NCI-H748 (cell line): ENCODE measurements around the gene PEX11A.
A peak's percentile ranks its signal among the peaks of the same experiment; 100 is the strongest.

ENCODE experiments used
- DNase-seq: peaks from one replicate; lab custom pipeline; 2025; ENCODE audit not compliant: unreplicated experiment; lab: John Stamatoyannopoulos, UW

The PEX11A gene

GRCh38 chr15:89677381-89677780, 13.2 kb downstream of the PEX11A start:
- no peak for DNase-seq

- DNase-seq: no peak
These were observed 14.9 kb downstream of the PEX11A start for GRCh38 chr15:89675606-89676005.

GRCh38 chr15:89674526-89674925, 16.0 kb downstream of the PEX11A start:
- DNase-seq: no peak

GRCh38 chr15:89673165-89673512, 17.4 kb downstream of the PEX11A start:
- peak; percentile 39 for DNase-seq

GRCh38 chr15:89672221-89673164, 18.1 kb downstream of the PEX11A start:
- DNase-seq: no peak

GRCh38 chr15:89671687-89672086, 18.9 kb downstream of the PEX11A start:
- no peak for DNase-seq

- no peak for DNase-seq
These were observed 19.5 kb downstream of the PEX11A start for GRCh38 chr15:89670971-89671560.

- no peak for DNase-seq
These were observed 20.6 kb downstream of the PEX11A start for GRCh38 chr15:89669941-89670340.

- no peak for DNase-seq
These were observed 21.2 kb downstream of the PEX11A start for GRCh38 chr15:89669309-89669865.

- DNase-seq: no peak
These were observed 22.4 kb downstream of the PEX11A start for GRCh38 chr15:89668171-89668570.

- DNase-seq: no peak
These were observed 22.9 kb downstream of the PEX11A start for GRCh38 chr15:89667706-89667960.

- DNase-seq: no peak
These were observed 23.5 kb downstream of the PEX11A start for GRCh38 chr15:89666858-89667705.

- DNase-seq: no peak
These were observed 24.2 kb downstream of the PEX11A start for GRCh38 chr15:89666184-89666857.

- peak; percentile 66 for DNase-seq
These were observed 24.9 kb downstream of the PEX11A start for GRCh38 chr15:89665449-89666181.

- peak; percentile 69 for DNase-seq
These were observed 25.9 kb downstream of the PEX11A start for GRCh38 chr15:89664441-89665350.

GRCh38 chr15:89662893-89663626, 27.5 kb downstream of the PEX11A start:
- DNase-seq: no peak

GRCh38 chr15:89660556-89660955, 30.0 kb downstream of the PEX11A start:
- DNase-seq: no peak

GRCh38 chr15:89659295-89659694, 31.3 kb downstream of the PEX11A start:
- no peak for DNase-seq
